Stimulated activated CD4-positive, alpha-beta T cell treated with anti-CD3 and anti-CD28 coated beads, Interleukin-1b, Interleukin-23, amount 100 ng/mL, for 24 hours (primary cell): Measurements from ENCODE around the gene PARP6.
"Not testable (repeated sequence)": the region's sequence is repeated elsewhere in the genome, so short reads cannot be mapped to it uniquely, and the experiment has no call there.

ENCODE experiments used
- DNase-seq, 4 experiments: peaks; one replicate each; pipeline ENCODE4 v3.0.0-alpha.2; 2020; ENCODE audit warnings: low read depth in 4 of 4, low spot score in 1 of 4

The PARP6 gene

GRCh38 chr15:72281713-72282112 lies 9.4 kb upstream of the PARP6 start:
- DNase-seq: no peak

GRCh38 chr15:72280751-72281150 lies 8.4 kb upstream of the PARP6 start:
- no peak for DNase-seq

- no peak for DNase-seq
Measured at GRCh38 chr15:72278737-72279136, 6.4 kb upstream of the PARP6 start.

GRCh38 chr15:72276326-72276700 lies 4.0 kb upstream of the PARP6 start:
- DNase-seq: no peak

- DNase-seq: not testable (repeated sequence)
Measured at GRCh38 chr15:72275635-72276325, 3.4 kb upstream of the PARP6 start.

- DNase-seq: no peak
Measured at GRCh38 chr15:72272997-72273352, 621 bp upstream of the PARP6 start.

GRCh38 chr15:72271895-72272212 lies 500 bp downstream of the PARP6 start:
- no peak for DNase-seq

GRCh38 chr15:72271221-72271620 lies 1.1 kb downstream of the PARP6 start:
- no peak for DNase-seq

GRCh38 chr15:72269739-72270138 lies 2.6 kb downstream of the PARP6 start:
- DNase-seq: no peak

GRCh38 chr15:72265031-72265430 lies 7.3 kb downstream of the PARP6 start:
- DNase-seq: no peak

GRCh38 chr15:72252663-72253299 lies 19.6 kb downstream of the PARP6 start:
- no peak for DNase-seq

- DNase-seq: no peak
Measured at GRCh38 chr15:72249142-72249810, 23.1 kb downstream of the PARP6 start.

- DNase-seq: no peak
Measured at GRCh38 chr15:72248514-72248913, 23.8 kb downstream of the PARP6 start.

- no peak for DNase-seq
Measured at GRCh38 chr15:72242775-72243370, 29.5 kb downstream of the PARP6 start.

- DNase-seq: no peak
Measured at GRCh38 chr15:72239652-72240051, 32.7 kb downstream of the PARP6 start.

- no peak for DNase-seq
Measured at GRCh38 chr15:72238586-72238985, 33.8 kb downstream of the PARP6 start.

- no peak for DNase-seq
Measured at GRCh38 chr15:72237853-72238224, 34.5 kb downstream of the PARP6 start.

- DNase-seq: peak in 3 of 4 experiments; percentile 22 to 72 (median 48)
Measured at GRCh38 chr15:72237029-72237852, 35.1 kb downstream of the PARP6 start.

- no peak for DNase-seq
Measured at GRCh38 chr15:72236381-72237003, 35.9 kb downstream of the PARP6 start.

GRCh38 chr15:72235298-72235697 lies 37.1 kb downstream of the PARP6 start:
- no peak for DNase-seq

- no peak for DNase-seq
Measured at GRCh38 chr15:72233769-72234168, 38.6 kb downstream of the PARP6 start.
